Bronchial epithelial cell (primary cell): Measurements from ENCODE around the gene ETF1. TPM values are rescaled to one million over a fixed set of nuclear protein-coding genes. Genes with fewer than 3 reads are reported as not detected.

Experiments used
- DNase-seq: peaks from one replicate; pipeline ENCODE4 v3.0.0-alpha.2; 2010; ENCODE audit warnings: low read depth
- FAIRE-seq: peaks from 2 replicates; lab custom pipeline; 2011; peaks lifted over from hg19 to GRCh38; lab: Jason Lieb, UNC
- H3K27me3 ChIP-seq: 2 replicates; pipeline ENCODE4 v1.5.1; 2011; ENCODE audit warnings: low read length; ENCODE audit not compliant: control insufficient read depth, insufficient read depth
- H3K36me3 ChIP-seq: 2 replicates; pipeline ENCODE4 v1.5.1; 2011; ENCODE audit warnings: low read length; ENCODE audit not compliant: control insufficient read depth, insufficient read depth
- H3K4me3 ChIP-seq: 2 replicates; pipeline ENCODE4 v1.5.1; 2011; ENCODE audit warnings: mild to moderate bottlenecking, low read depth, low read length, control low read depth
- total RNA-seq: library from RNA; depleted of rRNA; stranded (reverse); fragments of >200 nt; gene quantifications from 2 replicates; pipeline ENCODE4 v1.2.1, GENCODE V29; 2014
- TF ChIP-seq, protein P1 (sequence below): IDR thresholded peaks from 2 replicates; pipeline ENCODE4 v1.5.1; 2011; ENCODE audit warnings: mild to moderate bottlenecking, moderate library complexity, low read length, control low read depth, inconsistent platforms; ENCODE audit not compliant: insufficient read depth, severe bottlenecking

Gene ETF1
- total RNA-seq, 1 donor from 2014 or later, result 183 TPM

DNA sequence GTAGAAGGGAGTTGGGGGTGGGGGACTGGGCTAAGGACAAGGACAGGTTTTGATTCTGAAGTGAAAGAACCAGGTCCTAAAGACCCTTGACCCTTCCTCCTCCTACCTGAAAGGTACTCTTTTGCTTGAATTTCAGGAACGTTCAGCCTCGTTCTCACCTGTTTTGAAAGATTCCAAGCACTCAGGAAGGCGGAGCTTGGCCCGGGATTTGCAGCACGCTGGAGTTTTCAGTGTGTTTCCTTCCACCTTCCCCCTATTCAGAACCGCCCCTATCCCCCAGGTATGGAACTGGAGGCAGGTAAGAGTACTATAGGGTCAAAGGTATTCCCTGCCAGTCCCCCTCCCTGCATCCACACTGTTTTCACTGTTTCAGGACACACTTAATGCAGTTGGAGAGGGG, 70.7 kb downstream of the ETF1 start:
- Histone ChIP-seq H3K4me3 (no peak overlapping the region), H3K36me3 (peaks cover 3% of the 10 kb centered on the region), H3K27me3 (no peaks in the 10 kb centered on the region)
- no peak for DNase-seq
- FAIRE-seq, result no peak
- TF ChIP-seq, protein P1, sequence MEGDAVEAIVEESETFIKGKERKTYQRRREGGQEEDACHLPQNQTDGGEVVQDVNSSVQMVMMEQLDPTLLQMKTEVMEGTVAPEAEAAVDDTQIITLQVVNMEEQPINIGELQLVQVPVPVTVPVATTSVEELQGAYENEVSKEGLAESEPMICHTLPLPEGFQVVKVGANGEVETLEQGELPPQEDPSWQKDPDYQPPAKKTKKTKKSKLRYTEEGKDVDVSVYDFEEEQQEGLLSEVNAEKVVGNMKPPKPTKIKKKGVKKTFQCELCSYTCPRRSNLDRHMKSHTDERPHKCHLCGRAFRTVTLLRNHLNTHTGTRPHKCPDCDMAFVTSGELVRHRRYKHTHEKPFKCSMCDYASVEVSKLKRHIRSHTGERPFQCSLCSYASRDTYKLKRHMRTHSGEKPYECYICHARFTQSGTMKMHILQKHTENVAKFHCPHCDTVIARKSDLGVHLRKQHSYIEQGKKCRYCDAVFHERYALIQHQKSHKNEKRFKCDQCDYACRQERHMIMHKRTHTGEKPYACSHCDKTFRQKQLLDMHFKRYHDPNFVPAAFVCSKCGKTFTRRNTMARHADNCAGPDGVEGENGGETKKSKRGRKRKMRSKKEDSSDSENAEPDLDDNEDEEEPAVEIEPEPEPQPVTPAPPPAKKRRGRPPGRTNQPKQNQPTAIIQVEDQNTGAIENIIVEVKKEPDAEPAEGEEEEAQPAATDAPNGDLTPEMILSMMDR, result no peak

DNA sequence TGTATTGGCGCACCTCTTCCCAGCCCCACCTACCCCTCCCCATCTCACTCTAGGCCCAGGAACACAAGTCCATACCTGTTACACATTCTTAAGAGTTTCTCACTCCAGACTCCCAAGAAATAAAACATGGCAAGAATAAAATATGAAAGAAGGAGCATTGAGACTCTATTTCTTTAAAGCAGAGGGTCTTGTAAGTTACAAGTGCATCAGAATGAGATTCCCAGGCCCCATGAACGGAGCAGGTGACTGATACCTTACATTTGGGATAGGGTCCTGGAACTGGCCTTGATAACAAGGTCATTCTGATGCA, 72.0 kb downstream of the ETF1 start:
- no peak for FAIRE-seq
- H3K36me3 ChIP-seq, result peaks cover 16% of the 10 kb centered on the region

DNA sequence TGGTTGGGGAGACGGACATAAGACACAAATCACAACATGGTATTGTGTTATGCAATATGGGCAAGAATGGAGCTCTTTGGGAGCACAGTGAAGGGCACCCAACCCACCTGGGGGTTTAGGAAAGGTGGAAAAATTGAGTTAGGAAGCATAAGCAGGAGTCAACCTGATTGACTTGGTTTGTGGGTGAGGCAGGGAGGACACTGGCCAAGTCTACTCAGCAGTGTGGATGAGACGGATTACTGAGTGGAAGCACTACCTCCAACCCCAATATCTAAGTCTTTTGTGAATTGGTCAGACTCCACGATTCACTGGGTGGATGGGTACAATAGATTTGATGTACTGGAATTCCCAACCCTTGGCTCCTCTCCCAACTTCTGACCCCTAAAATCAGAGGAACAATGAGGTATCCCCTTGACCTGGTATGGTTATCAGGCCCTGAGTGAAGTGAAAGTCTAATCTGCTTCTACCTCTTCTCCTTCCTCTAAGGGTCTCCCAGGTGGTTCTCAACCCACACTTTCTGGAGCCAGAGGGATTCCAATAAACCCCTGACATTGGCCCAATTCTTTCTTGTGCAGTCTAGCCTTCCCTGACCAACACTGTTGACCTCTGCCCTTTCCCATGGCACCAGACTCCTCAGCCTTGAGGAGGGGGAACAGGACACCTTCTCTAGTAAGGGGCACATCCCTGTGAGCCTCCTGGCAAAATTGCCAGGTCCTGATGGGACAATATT, 72.5 kb downstream of the ETF1 start:
- Histone ChIP-seq H3K4me3 (no peak overlapping the region), H3K36me3 (peaks cover 21% of the 10 kb centered on the region), H3K27me3 (no peaks in the 10 kb centered on the region)
- FAIRE-seq, result peak; percentile 98
- TF ChIP-seq, protein P1, result no peak
- DNase-seq, result peak; percentile 89

More for the DNA sequence above, 72.0 kb downstream of the ETF1 start:
- Histone ChIP-seq H3K4me3 (no peak overlapping the region), H3K27me3 (no peaks in the 10 kb centered on the region)
- TF ChIP-seq, protein P1, result no peak
- no peak for DNase-seq

DNA sequence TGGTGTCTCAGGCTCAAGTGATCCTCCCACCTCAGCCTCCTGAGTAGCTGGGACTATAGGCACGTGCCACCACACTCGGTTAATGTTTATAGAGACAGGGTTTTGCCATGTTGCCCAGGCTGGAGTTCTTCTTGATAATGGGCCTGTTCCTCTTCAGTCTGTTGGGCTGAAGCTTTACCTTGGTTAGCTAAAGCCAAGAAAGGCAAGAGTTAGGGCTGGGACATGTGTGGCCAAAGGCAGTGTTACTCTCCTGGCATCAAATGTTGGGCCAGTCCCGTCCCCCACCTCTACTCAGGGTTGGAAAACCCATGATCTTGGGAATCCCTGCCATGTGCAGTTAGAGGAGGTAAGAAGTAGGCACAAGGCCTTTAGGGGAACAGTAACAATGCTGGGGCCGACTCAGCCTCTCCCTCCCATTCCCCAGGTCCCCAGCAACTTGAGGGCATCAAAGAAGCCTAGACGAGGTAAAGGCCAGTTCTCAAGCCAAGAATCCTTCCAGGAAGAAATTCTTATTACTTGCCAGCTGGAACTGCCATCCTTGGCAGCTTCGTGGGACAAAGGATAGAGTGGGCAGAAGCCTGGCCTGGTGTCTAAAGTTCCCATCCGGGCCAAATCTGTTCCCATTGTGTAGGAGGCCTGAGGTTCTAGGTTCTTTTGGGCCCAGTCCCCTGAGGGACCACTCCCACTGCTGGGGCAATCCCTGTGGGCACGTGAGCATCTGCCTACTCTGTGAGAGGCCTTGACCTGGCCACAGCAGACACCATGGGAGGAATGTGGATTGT, 73.3 kb downstream of the ETF1 start:
- FAIRE-seq (no peak), DNase-seq (peak; percentile 96)

DNA sequence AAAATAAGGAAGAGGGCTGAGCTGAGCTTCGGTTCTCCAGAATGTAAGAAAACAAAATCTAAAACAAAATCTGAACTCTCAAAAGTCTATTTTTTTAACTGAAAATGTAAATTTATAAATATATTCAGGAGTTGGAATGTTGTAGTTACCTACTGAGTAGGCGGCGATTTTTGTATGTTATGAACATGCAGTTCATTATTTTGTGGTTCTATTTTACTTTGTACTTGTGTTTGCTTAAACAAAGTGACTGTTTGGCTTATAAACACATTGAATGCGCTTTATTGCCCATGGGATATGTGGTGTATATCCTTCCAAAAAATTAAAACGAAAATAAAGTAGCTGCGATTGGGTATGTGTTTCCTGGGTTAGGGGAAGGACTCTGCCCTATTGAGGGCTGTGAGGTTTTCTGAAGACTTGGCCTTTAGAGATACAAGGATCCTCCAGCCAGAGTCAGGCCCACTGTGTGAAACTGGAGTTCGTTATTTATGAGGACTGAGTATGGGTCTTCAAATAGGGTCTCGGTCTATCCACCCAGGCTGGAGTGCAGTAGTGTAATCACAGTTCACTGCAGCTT, 74.0 kb downstream of the ETF1 start:
- TF ChIP-seq, protein P1, result no peak
- DNase-seq (peak; percentile 85), FAIRE-seq (peak; percentile 83)
- no peak overlapping the region for H3K4me3 ChIP-seq
- no peaks in the 10 kb centered on the region for H3K27me3 ChIP-seq
- peaks cover 21% of the 10 kb centered on the region for H3K36me3 ChIP-seq

More for the DNA sequence above, 73.3 kb downstream of the ETF1 start:
- Histone ChIP-seq H3K36me3 (peaks cover 21% of the 10 kb centered on the region), H3K27me3 (no peaks in the 10 kb centered on the region), H3K4me3 (no peak overlapping the region)
- TF ChIP-seq, protein P1, result no peak
